Smooth muscle cell (in vitro differentiated cells): Measurements from ENCODE around the gene SLC25A30. TPM values are rescaled to one million over a fixed set of nuclear protein-coding genes. Genes with fewer than 3 reads are reported as not detected.
"Not testable (repeated sequence)": the region's sequence is repeated elsewhere in the genome, so short reads cannot be mapped to it uniquely, and the experiment has no call there.

Source experiments
- DNase-seq: peaks from one replicate; lab custom pipeline; 2025; ENCODE audit not compliant: unreplicated experiment; lab: John Stamatoyannopoulos, UW
- H2AFZ ChIP-seq: fragments of 200-600 bp; sonication (generic); 2 replicates; pipeline ENCODE4 v1.6.0; 2016; ENCODE audit warnings: antibody characterized with exemption, low read depth, mild to moderate bottlenecking
- H3F3A ChIP-seq: fragments of 200-600 bp; sonication (generic); 2 replicates; pipeline ENCODE4 v1.6.0; 2017; ENCODE audit warnings: antibody characterized with exemption, low read depth
- H3K27ac ChIP-seq: fragments of 200-600 bp; sonication (generic); 2 replicates; pipeline ENCODE4 v1.5.1; 2016; ENCODE audit warnings: low read depth, mild to moderate bottlenecking
- H3K27me3 ChIP-seq: fragments of 200-600 bp; sonication (generic); 2 replicates; pipeline ENCODE4 v1.6.1; 2016; ENCODE audit warnings: low read depth, mild to moderate bottlenecking
- H3K36me3 ChIP-seq: fragments of 200-600 bp; sonication (generic); 2 replicates; pipeline ENCODE4 v1.5.1; 2016; ENCODE audit warnings: low read depth
- H3K4me1 ChIP-seq: fragments of 200-600 bp; sonication (generic); 2 replicates; pipeline ENCODE4 v1.5.1; 2016; ENCODE audit warnings: low read depth
- H3K4me2 ChIP-seq: fragments of 200-600 bp; sonication (generic); 2 replicates; pipeline ENCODE4 v1.6.0; 2016; ENCODE audit warnings: mild to moderate bottlenecking
- H3K4me3 ChIP-seq: fragments of 200-600 bp; sonication (generic); 2 replicates; pipeline ENCODE4 v1.5.1; 2016; ENCODE audit warnings: mild to moderate bottlenecking
- H3K79me2 ChIP-seq: fragments of 200-600 bp; sonication (generic); 2 replicates; pipeline ENCODE4 v1.6.0; 2016; ENCODE audit warnings: low read depth, mild to moderate bottlenecking
- H3K9ac ChIP-seq: fragments of 200-600 bp; sonication (generic); 2 replicates; pipeline ENCODE4 v1.6.0; 2016; ENCODE audit warnings: low read depth
- H3K9me3 ChIP-seq: fragments of 200-600 bp; sonication (generic); replicated peaks from 2 replicates; pipeline ENCODE4 v1.5.1; 2016; ENCODE audit warnings: low read depth
- H4K20me1 ChIP-seq: fragments of 200-600 bp; sonication (generic); 2 replicates; pipeline ENCODE4 v1.6.0; 2016; ENCODE audit warnings: low read depth
- CTCF ChIP-seq: fragments of 200-600 bp; sonication (generic); IDR thresholded peaks from 2 replicates; pipeline ENCODE4 v1.5.1; 2017; ENCODE audit warnings: borderline replicate concordance, mild to moderate bottlenecking, antibody characterized with exemption; ENCODE audit not compliant: insufficient read depth, poor library complexity, severe bottlenecking
- WGBS: methylation state at CpG from one replicate; pipeline ENCODE4 v1.1.7; 2016; ENCODE audit warnings: low lambda C conversion rate; 5-methylcytosine and 5-hydroxymethylcytosine counted together
- polyA plus RNA-seq: library from polyadenylated mRNA; unstranded; fragments of >200 nt; fragmentation: Nextera tagmentation; extraction: Ambion mirVana; gene quantifications from 2 replicates; pipeline ENCODE4 v1.2.1, GENCODE V29; 2016
- total RNA-seq: library from RNA; depleted of rRNA; stranded (reverse); fragments of >200 nt; gene quantifications from 2 replicates; pipeline ENCODE4 v1.2.3, GENCODE V29; 2014

SLC25A30 gene
- total and polyA plus RNA-seq, 2 experiments from 2014 or later: 1.3 to 6.8 TPM

GRCh38 chr13:45393941-45394570, 24.1 kb downstream of the SLC25A30 start:
- no peak for DNase-seq
- Histone ChIP-seq H2AFZ (no peak overlapping the region), H3K4me2 (no peak overlapping the region), H4K20me1 (peaks cover 17% of the 10 kb centered on the region), H3K9ac (no peak overlapping the region), H3K79me2 (no peaks in the 10 kb centered on the region), H3K4me1 (peaks cover 4% of the 10 kb centered on the region), H3F3A (peaks cover 3% of the 10 kb centered on the region), H3K9me3 (no peaks in the 10 kb centered on the region), H3K36me3 (no peaks in the 10 kb centered on the region), H3K27me3 (no peaks in the 10 kb centered on the region), H3K4me3 (no peak overlapping the region), H3K27ac (no peak overlapping the region)
- peak; percentile 57 for TF ChIP-seq CTCF
- 47% methylated on average over 4 of the region's 4 CpGs for WGBS

GRCh38 chr13:45392811-45393210, 25.4 kb downstream of the SLC25A30 start:
- H2AFZ ChIP-seq: no peak overlapping the region
- no peaks in the 10 kb centered on the region for H3K27me3 ChIP-seq
- DNase-seq: no peak
- H3K9me3 ChIP-seq: no peaks in the 10 kb centered on the region
- WGBS: 82% methylated on average over 5 of the region's 5 CpGs
- no peaks in the 10 kb centered on the region for H3K36me3 ChIP-seq
- H3K4me3 ChIP-seq: no peak overlapping the region
- H3F3A ChIP-seq: peaks cover 3% of the 10 kb centered on the region
- no peak for TF ChIP-seq CTCF
- H3K4me2 ChIP-seq: no peak overlapping the region
- H3K27ac ChIP-seq: no peak overlapping the region
- H3K79me2 ChIP-seq: no peaks in the 10 kb centered on the region
- no peak overlapping the region for H3K9ac ChIP-seq
- peaks cover 4% of the 10 kb centered on the region for H3K4me1 ChIP-seq
- H4K20me1 ChIP-seq: peaks cover 17% of the 10 kb centered on the region

GRCh38 chr13:45391926-45392325, 26.2 kb downstream of the SLC25A30 start:
- Histone ChIP-seq H3K4me3 (no peak overlapping the region), H2AFZ (no peak overlapping the region), H3K27me3 (no peaks in the 10 kb centered on the region), H3F3A (no peaks in the 10 kb centered on the region), H3K9me3 (no peaks in the 10 kb centered on the region), H3K27ac (no peak overlapping the region), H3K36me3 (no peaks in the 10 kb centered on the region), H3K4me2 (no peak overlapping the region), H3K9ac (no peak overlapping the region), H3K4me1 (peaks cover 4% of the 10 kb centered on the region), H4K20me1 (peaks cover 17% of the 10 kb centered on the region), H3K79me2 (no peaks in the 10 kb centered on the region)
- 98% methylated on average over 6 of the region's 6 CpGs for WGBS
- no peak for DNase-seq
- no peak for TF ChIP-seq CTCF

GRCh38 chr13:45391128-45391527, 27.0 kb downstream of the SLC25A30 start:
- H3K79me2 ChIP-seq, H3K4me2 ChIP-seq, H3K4me3 ChIP-seq, H3K27ac ChIP-seq, H3K9ac ChIP-seq, H3K27me3 ChIP-seq, H3K36me3 ChIP-seq, H3F3A ChIP-seq, DNase-seq, H4K20me1 ChIP-seq, H3K9me3 ChIP-seq, H3K4me1 ChIP-seq, H2AFZ ChIP-seq: not testable (repeated sequence)
- 98% methylated on average over 37 of the region's 37 CpGs for WGBS

- not testable (repeated sequence) for DNase-seq, H3K27ac ChIP-seq, H3K4me3 ChIP-seq, H4K20me1 ChIP-seq, H3K9ac ChIP-seq, H2AFZ ChIP-seq, H3K4me2 ChIP-seq, H3K4me1 ChIP-seq, H3K27me3 ChIP-seq, H3K79me2 ChIP-seq, H3F3A ChIP-seq, H3K36me3 ChIP-seq, H3K9me3 ChIP-seq
- WGBS: 75% methylated on average over 9 of the region's 9 CpGs
Observed at GRCh38 chr13:45390348-45390747, 27.8 kb downstream of the SLC25A30 start.
